HuH-7 (cell line): ENCODE results near the gene CACHD1.

Source experiments
- DNase-seq: peaks from one replicate; pipeline ENCODE4 v3.0.0; 2011; ENCODE audit warnings: low spot score

Gene CACHD1

DNA sequence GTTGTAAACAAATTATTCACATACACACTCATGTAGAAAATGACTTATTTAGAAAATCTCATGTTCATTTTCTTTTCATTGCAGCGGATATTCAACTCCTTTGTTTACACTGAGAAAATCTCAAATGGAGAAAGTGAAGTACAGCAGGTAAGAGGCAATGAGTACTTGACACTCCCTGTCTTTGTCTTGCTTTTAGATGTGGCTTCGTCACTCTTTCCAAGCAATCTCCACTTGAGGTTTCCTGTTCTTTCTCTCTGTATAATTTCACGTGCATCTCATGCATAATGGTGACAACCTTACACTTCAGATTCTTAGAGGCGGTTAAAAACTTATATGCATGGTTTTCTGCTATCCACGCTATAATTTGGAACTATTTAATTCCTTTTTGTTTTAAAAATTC, 80.6 kb downstream of the CACHD1 start:
- DNase-seq: no peak

DNA sequence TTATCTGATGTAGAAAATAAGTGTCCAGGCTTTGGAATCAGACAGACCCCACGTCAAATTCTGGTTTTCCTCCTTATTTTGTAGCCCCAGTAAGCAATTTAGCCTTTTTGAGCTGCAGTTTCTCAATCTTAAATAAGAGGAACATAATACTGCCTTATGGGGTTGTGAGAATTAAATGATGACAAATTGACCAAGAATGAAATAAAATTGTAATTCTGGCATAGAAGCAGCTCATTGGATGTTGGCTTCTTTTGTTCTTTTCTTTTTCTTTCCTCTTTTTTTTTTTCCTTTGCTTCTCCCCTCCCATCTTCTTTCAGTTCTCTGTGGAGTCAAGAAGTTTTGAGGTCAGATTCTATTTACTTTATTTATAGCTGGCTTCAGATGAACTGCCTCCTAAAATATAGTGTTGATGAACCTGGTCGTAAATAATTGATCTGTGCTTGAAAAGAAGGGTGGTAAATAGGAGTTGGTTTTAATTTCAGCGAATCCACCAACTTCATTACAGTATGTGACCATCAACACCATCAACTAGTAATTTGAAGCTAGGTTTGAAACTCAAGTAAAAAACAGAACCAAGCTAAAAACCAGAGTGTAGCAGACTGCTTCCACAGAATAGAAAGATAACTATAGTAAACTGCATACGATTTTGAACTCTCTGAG, 81.1 kb downstream of the CACHD1 start:
- no peak for DNase-seq

GRCh38 chr1:64553285-64553684, 83.4 kb downstream of the CACHD1 start:
- DNase-seq: no peak

DNA sequence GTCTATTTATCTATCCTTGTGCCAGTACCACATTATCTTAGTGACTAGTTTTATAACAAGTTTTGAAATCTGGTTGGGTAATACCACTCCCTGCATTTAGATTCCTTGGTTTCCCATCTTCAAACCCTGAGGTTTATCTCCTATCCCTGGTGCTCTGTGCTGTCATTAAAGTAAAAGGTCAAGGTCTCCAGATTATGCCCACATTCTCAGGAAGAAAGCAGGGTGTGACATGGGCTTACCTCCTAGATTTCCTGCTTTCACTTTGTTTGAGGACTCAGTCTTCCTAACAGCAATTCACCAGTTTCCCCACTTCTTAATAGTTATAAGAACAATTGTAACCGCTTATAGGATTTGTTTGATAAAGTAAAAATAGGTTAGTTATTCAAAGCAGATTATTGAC, 86.0 kb downstream of the CACHD1 start:
- no peak for DNase-seq

DNA sequence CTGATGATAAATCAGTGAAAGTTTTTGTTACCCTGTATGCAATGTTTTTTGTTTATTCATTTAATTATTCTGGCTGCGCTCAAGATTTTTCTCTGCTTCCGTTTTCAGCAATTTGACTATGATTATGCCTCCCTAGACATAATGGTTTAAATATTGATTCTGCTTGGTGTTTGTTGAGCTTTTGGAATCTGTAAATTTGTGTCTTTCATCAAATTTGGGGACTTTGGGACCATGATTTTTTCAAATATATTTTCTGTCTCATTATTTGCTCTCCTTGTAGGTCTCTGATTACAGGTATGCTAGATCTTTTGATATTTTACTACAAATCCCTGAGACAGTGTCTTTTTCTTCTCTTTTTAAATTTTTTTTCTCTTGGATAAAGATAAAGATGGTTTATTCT, 92.1 kb downstream of the CACHD1 start:
- no peak for DNase-seq

- DNase-seq: no peak
Observed at GRCh38 chr1:64563958-64564565, 94.1 kb downstream of the CACHD1 start.

- DNase-seq: no peak
Observed at GRCh38 chr1:64564891-64565290, 95.0 kb downstream of the CACHD1 start.

GRCh38 chr1:64567426-64568170, 97.7 kb downstream of the CACHD1 start:
- DNase-seq: no peak

DNA sequence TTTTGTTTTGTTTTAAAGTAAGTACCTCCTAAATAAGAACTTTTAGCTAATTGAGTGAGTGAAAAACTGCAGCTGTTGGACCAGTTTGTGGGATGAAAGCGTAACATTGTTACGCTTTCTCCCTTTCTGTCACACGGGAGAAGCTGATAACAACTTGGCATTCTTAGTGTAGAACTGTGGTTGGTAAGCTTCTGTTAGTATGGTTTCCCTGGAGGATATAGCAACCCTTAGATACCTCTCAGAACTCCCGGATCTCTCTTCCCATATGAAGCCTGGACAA, 98.2 kb downstream of the CACHD1 start:
- DNase-seq: no peak

- no peak for DNase-seq
Observed at GRCh38 chr1:64569411-64569810, 99.5 kb downstream of the CACHD1 start.

DNA sequence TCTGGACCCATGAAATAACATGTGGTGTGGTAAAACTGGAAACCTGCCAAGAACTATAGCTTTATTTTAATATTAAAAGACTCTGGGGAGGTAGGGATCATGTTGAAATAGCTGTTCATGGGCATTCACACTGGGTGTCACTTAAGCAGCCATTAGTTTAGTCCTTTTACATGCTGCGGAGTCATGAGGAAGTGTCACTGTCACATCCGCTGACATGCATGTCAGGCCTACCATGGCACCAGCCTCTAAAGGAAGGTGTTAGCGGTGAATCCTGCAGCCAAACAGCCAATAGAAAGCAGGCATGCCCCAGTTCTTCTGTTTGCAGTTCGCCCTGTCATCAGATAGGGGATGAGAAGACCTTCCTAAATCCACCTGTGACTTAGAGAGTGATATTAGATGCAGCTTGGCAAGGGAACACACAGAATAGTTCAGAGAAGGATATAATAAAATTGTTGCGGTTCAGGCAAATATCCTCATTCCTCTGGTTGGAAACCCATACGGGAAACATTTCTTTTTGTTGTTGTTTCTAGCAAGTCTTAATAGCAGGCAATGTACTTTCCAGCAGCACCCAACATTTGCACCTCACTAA, 100.4 kb downstream of the CACHD1 start:
- DNase-seq: no peak

DNA sequence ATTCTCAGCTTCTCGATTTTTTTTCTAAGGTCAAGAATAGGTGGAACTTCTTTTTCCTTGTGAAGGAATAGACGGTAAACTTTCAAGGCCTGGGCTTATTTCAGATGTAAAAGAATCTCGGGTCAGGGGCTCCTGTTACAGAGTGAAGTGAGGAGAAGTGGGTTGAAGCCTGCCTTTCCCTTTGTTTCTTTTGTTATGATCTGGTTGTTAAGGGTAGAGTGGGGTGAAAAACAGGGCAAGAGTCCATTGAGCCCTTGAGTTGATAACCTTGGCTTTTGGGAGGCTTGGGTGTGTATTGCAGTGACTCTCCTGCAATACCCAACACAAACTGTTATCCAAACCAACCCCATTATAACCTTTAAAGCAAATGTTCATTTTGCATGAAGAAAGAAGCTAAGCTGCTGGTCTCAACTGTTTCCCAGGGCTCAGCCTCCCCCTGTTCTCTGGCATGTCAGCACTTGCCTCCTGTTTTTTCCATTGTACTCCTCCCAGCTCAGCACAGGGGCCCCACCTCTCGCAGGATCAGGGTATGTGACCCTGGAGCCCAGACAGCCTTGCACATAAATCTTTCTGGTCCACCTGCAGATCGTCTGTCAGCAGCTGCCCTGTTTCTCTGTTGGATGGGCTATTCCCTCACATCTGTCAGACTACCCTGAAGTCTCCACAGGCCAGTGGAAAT, 102.4 kb downstream of the CACHD1 start:
- DNase-seq: no peak

- DNase-seq: no peak
Observed at GRCh38 chr1:64574301-64574700, 104.4 kb downstream of the CACHD1 start.

- DNase-seq: no peak
Observed at GRCh38 chr1:64575881-64576676, 106.2 kb downstream of the CACHD1 start.

DNA sequence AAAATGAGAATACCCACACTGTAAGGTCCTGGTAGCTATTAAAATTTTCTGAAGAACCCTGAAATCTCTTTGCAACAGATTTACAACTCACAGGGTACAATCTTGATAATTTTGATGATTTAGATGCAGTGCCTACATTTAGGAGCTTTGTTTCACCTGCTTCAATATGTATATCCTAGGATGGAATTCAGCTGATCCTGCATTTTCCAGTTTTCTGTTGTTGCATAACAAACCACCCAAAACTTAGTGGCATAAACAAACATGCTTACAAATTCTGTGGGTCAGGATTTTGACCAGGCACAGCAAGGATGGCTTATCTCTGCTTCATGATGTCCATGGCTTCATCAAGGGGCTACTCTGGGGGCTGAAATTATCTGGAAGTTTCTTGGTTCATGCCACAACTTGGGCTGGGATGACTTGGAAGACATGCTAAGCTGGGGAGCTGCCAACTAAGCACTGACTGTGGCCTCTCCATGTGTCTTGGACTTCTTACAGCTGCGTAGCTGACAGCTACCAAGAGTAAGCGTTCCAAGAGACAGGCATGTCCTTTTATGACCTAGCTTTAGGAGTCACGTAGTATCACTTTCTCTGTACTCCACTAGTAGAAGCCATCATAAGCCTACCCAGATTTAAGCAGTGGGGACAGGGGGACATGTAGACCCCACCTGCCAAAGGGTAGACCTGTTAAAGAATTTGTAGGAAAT, 108.5 kb downstream of the CACHD1 start:
- no peak for DNase-seq

GRCh38 chr1:64579767-64580166, 109.8 kb downstream of the CACHD1 start:
- no peak for DNase-seq

DNA sequence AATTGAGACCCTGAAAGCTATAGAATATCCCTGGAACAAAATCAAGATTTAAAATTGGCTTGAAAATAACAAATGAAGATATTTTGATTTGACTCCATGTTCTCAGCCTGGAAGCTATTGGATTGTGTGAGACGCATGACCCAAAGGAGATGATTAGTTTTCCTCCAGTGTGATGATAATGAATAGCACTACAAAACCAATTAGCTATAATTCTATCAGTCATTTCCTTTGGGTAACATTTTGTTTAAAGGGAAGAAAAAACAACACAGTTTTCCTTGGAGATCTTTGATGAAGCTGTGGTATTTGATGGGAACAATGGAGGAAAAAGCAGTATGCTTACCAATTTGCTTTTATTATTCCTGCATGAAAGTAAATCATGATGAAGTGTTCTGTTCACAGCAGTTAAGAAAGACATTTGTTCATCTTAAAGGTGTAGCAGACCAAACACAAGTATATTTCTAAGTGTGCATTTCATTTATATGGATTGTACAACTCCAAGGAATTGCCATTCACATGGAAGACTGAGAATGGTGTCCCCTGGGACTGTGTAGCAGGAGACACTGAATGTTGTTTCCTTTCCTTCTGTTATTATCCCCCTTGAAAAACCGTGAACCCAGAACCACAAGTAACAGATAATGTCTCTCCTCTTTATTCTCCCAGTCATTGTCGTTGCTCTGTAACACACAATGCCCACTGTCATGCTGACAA, 111.4 kb downstream of the CACHD1 start:
- no peak for DNase-seq

DNA sequence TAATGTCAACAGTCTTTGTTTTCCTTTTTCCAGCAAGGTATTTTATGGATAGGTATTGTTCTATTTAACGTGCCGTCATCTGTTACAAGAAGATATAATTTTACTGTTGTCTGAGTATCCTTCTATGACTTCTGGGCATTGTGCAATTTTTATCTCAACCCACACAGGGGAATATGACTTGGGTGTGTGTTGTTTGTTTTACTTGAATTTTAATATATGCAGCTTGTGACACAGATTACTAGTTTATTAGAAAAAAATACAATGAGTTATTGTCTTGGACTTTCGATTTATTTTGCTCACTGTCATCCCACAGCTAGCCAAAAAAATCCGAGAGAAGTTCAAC, 111.9 kb downstream of the CACHD1 start:
- no peak for DNase-seq

GRCh38 chr1:64584479-64584878, 114.5 kb downstream of the CACHD1 start:
- DNase-seq: no peak

- DNase-seq: no peak
Observed at GRCh38 chr1:64588876-64589275, 118.9 kb downstream of the CACHD1 start.

- no peak for DNase-seq
Observed at GRCh38 chr1:64590316-64590715, 120.4 kb downstream of the CACHD1 start.
